Measurements from ENCODE around the gene TBC1D5. TPM values are rescaled to one million over a fixed set of nuclear protein-coding genes. Genes with fewer than 3 reads are reported as not detected.

The TBC1D5 gene
- total RNA-seq, 4 donors from 2014 or later: 29.2 to 114 (median 53.4) TPM

GRCh38 chr3:17141699-17142098, 600.7 kb downstream of the TBC1D5 start:
- no peak for TF ChIP-seq POLR2A (IDR thresholded peaks at IDR 0.05)
- no peak for TF ChIP-seq CTCF (IDR thresholded peaks at IDR 0.05)
- DNase-seq: no peak
- no peaks in the 10 kb centered on the region for H3K36me3 ChIP-seq
- no peaks in the 10 kb centered on the region for H3K27me3 ChIP-seq
- no peaks in the 10 kb centered on the region for H3K4me1 ChIP-seq
- no peaks in the 10 kb centered on the region for H3K9me3 ChIP-seq
- no peak overlapping the region for H3K4me3 ChIP-seq
- no peak overlapping the region for H3K27ac ChIP-seq

- no peak for TF ChIP-seq POLR2A (IDR thresholded peaks at IDR 0.05)
- no peak for TF ChIP-seq CTCF (IDR thresholded peaks at IDR 0.05)
- no peaks in the 10 kb centered on the region for H3K4me1 ChIP-seq
- H3K36me3 ChIP-seq: no peaks in the 10 kb centered on the region
- no peak for DNase-seq
- no peak overlapping the region for H3K4me3 ChIP-seq
- no peaks in the 10 kb centered on the region for H3K27me3 ChIP-seq
- H3K9me3 ChIP-seq: no peaks in the 10 kb centered on the region
- H3K27ac ChIP-seq: no peak overlapping the region
Observed at GRCh38 chr3:17140670-17141505, 601.5 kb downstream of the TBC1D5 start.

GRCh38 chr3:17138246-17139039, 604.0 kb downstream of the TBC1D5 start:
- Histone ChIP-seq H3K27me3 (no peaks in the 10 kb centered on the region), H3K9me3 (no peaks in the 10 kb centered on the region), H3K27ac (no peak overlapping the region), H3K4me3 (no peak overlapping the region), H3K4me1 (no peaks in the 10 kb centered on the region), H3K36me3 (no peaks in the 10 kb centered on the region)
- TF ChIP-seq CTCF (IDR thresholded peaks at IDR 0.05): no peak
- TF ChIP-seq POLR2A (IDR thresholded peaks at IDR 0.05): no peak
- DNase-seq: no peak

GRCh38 chr3:17137321-17137826, 605.1 kb downstream of the TBC1D5 start:
- Histone ChIP-seq H3K9me3 (no peaks in the 10 kb centered on the region), H3K4me1 (no peaks in the 10 kb centered on the region), H3K4me3 (no peak overlapping the region), H3K36me3 (no peaks in the 10 kb centered on the region), H3K27ac (no peak overlapping the region), H3K27me3 (no peaks in the 10 kb centered on the region)
- no peak for TF ChIP-seq POLR2A (IDR thresholded peaks at IDR 0.05)
- TF ChIP-seq CTCF (IDR thresholded peaks at IDR 0.05): no peak
- no peak for DNase-seq

DNA sequence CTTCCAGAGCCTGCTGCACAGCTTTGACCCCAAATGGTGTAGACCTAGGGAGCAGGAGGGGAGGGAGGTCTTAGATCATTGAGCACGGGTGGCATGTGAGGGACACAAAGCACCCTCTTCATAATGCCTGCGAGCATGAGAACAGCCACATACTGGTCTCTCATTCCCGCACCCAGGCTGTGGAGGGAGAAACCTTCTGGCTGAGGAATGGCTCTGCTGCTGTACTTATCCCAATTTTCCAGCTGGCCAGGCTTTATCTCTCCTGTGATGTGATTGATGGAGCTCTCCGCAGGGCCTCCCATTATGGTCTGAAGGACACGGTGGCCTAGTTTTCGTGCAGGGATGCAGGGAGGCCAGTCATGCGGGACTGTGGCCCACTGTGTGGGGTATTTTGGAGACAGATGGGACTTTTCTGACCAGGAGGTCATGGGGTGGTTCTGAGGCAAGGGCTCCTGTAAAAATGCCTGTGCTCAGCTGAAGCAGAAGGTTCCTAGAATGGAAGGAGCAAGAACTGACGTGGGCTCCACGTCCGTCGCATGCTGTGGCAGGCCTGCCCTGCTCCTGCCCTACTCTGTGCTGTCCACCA, 606.2 kb downstream of the TBC1D5 start:
- no peak for DNase-seq
- Histone ChIP-seq H3K27ac (no peak overlapping the region), H3K4me3 (no peak overlapping the region), H3K36me3 (no peaks in the 10 kb centered on the region), H3K9me3 (no peaks in the 10 kb centered on the region), H3K27me3 (no peaks in the 10 kb centered on the region), H3K4me1 (no peaks in the 10 kb centered on the region)
- TF ChIP-seq POLR2A (IDR thresholded peaks at IDR 0.05): no peak
- no peak for TF ChIP-seq CTCF (IDR thresholded peaks at IDR 0.05)
